ENCODE results near the gene MFGE8.

The MFGE8 gene

DNA sequence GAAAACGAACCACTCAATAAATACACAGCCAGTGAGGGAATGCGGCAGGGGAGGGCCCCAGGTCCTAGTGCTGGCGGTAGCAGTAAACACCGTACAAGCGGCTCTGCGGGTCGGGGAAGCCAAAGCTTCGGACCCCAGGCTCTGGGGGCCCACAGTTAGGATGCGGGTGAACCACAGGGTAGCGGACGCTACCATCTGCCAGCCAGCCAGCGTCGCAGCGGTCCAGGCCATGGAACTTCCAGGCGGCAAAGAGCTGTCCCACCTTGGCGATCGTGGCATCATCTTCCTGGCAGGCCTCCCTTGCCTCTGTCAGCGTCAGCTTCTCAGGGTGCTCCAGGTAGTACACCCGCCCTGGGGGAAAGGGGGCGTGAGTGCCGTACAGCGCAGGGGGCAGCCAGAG lies 35.3 kb downstream of the MFGE8 start:
- no peak for DNase-seq
- Mint-ChIP-seq H3K36me3 (ENCODE audit: low read depth) (peaks cover 81% of the 10 kb centered on the region), H3K27me3 (no peaks in the 10 kb centered on the region), H3K4me1 (ENCODE audit: low read depth) (no peaks in the 10 kb centered on the region), H3K27ac (no peak overlapping the region), H3K9me3 (no peaks in the 10 kb centered on the region), H3K4me3 (no peak overlapping the region)

DNA sequence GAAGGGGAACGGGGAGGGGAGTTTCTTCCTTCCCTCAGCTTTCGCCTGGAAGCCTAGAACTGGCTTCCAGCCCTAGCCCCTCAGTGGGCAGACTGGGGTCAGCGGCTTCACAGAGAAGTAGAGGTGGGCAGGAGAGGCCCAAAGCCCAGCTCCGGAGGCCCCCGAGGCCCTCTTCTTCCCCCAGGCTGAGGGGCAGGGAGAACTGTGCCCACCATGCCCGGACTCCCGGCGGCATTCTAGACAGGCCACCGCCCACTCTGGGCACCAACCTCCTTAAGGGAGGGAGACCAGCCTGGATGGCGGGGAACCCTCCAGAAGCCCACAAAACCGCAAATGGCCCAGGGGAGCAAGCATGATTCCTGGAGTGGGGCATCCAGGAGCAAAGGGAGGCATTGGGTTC lies 35.8 kb downstream of the MFGE8 start:
- Mint-ChIP-seq H3K27ac (no peak overlapping the region), H3K36me3 (ENCODE audit: low read depth) (peaks cover 78% of the 10 kb centered on the region), H3K4me3 (no peak overlapping the region), H3K9me3 (no peaks in the 10 kb centered on the region), H3K4me1 (ENCODE audit: low read depth) (no peaks in the 10 kb centered on the region), H3K27me3 (no peaks in the 10 kb centered on the region)
- DNase-seq = no peak

GRCh38 chr15:88876573-88876972 lies 36.6 kb downstream of the MFGE8 start:
- Mint-ChIP-seq H3K27me3 (no peaks in the 10 kb centered on the region), H3K9me3 (no peaks in the 10 kb centered on the region), H3K4me3 (no peak overlapping the region), H3K27ac (no peak overlapping the region), H3K4me1 (ENCODE audit: low read depth) (no peaks in the 10 kb centered on the region), H3K36me3 (ENCODE audit: low read depth) (peaks cover 69% of the 10 kb centered on the region)
- DNase-seq = no peak

GRCh38 chr15:88874684-88875083 lies 38.5 kb downstream of the MFGE8 start:
- Mint-ChIP-seq H3K36me3 (ENCODE audit: low read depth) (peaks cover 51% of the 10 kb centered on the region), H3K27ac (no peak overlapping the region)

GRCh38 chr15:88874275-88874674 lies 38.9 kb downstream of the MFGE8 start:
- Mint-ChIP-seq H3K4me1 (ENCODE audit: low read depth) (no peaks in the 10 kb centered on the region), H3K27me3 (no peaks in the 10 kb centered on the region), H3K4me3 (no peak overlapping the region), H3K27ac (no peak overlapping the region), H3K36me3 (ENCODE audit: low read depth) (peaks cover 46% of the 10 kb centered on the region), H3K9me3 (no peaks in the 10 kb centered on the region)
- no peak for DNase-seq

More at GRCh38 chr15:88874684-88875083, 38.5 kb downstream of the MFGE8 start:
- no peaks in the 10 kb centered on the region for H3K27me3 Mint-ChIP-seq
- no peaks in the 10 kb centered on the region for H3K9me3 Mint-ChIP-seq
- H3K4me1 Mint-ChIP-seq (ENCODE audit: low read depth) = no peaks in the 10 kb centered on the region
- no peak overlapping the region for H3K4me3 Mint-ChIP-seq
- DNase-seq = no peak

DNA sequence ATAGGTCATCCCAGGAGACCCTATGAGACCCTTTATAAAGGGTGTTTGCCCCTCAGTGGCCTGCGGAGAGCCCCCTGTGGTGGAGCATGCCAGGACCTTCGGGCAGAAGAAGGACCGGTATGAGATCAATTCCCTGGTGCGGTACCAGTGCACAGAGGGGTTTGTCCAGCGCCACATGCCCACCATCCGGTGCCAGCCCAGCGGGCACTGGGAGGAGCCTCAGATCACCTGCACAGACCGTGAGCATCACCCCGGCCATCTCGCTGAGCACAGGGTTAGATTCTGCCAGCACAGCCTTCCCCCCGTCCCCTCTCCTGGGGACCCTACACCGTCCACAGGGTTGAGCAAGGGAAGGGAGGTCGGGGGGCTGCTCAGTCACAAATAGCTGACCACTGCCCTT lies 39.4 kb downstream of the MFGE8 start:
- no peak for DNase-seq

DNA sequence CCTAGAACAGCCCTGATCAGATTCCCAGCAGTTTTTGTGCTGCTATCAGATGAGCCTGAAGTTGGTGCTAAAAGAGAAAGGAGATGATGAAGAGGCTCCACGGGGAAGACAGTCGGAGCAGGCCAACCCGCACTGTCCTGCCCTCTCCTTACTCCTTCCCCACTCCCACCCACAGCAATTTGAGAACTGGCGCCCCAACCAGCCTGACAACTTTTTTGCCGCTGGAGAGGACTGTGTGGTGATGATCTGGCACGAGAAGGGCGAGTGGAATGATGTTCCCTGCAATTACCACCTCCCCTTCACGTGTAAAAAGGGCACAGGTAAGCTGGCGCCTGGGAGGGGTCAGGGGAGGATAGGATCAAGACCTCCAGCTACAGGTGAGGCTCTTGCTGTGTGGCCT lies 40.5 kb downstream of the MFGE8 start:
- no peaks in the 10 kb centered on the region for H3K9me3 Mint-ChIP-seq
- peaks cover 31% of the 10 kb centered on the region for H3K36me3 Mint-ChIP-seq (ENCODE audit: low read depth)
- no peak overlapping the region for H3K4me3 Mint-ChIP-seq
- no peak overlapping the region for H3K27ac Mint-ChIP-seq
- DNase-seq = no peak
- H3K27me3 Mint-ChIP-seq = no peaks in the 10 kb centered on the region
- H3K4me1 Mint-ChIP-seq (ENCODE audit: low read depth) = no peaks in the 10 kb centered on the region

More for the DNA sequence above, 39.4 kb downstream of the MFGE8 start:
- Mint-ChIP-seq H3K27me3 (no peaks in the 10 kb centered on the region), H3K9me3 (no peaks in the 10 kb centered on the region), H3K27ac (no peak overlapping the region), H3K36me3 (ENCODE audit: low read depth) (peaks cover 42% of the 10 kb centered on the region), H3K4me1 (ENCODE audit: low read depth) (no peaks in the 10 kb centered on the region), H3K4me3 (no peak overlapping the region)

GRCh38 chr15:88872106-88872505 lies 41.1 kb downstream of the MFGE8 start:
- Mint-ChIP-seq H3K9me3 (no peaks in the 10 kb centered on the region), H3K36me3 (ENCODE audit: low read depth) (peaks cover 26% of the 10 kb centered on the region), H3K27me3 (no peaks in the 10 kb centered on the region), H3K4me1 (ENCODE audit: low read depth) (no peaks in the 10 kb centered on the region), H3K4me3 (no peak overlapping the region), H3K27ac (no peak overlapping the region)
- DNase-seq = no peak

- no peak for DNase-seq
Observed at GRCh38 chr15:88871313-88871712, 41.9 kb downstream of the MFGE8 start.

DNA sequence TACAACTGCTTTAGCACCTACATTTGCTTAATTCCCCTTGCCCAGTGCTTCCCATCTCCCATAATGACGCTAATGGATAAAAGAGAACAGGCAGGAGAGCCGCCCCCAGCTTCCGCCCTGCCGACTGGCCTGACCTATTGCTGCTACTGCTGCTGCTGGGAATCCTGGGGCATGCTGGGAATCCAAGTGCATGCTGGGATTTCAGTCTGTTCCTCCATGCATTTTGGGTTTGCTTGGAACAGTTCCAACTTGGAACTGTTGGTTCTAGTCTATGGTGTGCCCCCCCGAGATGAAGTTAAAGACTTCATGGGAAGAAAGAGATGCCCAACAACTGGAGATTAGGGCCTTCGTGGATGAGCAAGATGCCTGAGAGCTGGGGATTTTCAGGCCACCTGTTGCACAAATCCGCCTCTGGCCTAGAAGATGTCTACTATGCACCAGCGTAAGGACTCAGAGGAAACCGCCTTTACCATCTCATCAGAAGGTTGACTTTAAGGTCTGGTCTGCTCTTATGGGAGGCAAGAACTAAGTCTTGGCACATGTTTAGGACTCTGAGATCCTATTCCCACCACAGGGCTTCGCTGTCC lies 46.8 kb downstream of the MFGE8 start:
- Mint-ChIP-seq H3K27me3 (no peaks in the 10 kb centered on the region), H3K36me3 (ENCODE audit: low read depth) (no peaks in the 10 kb centered on the region), H3K4me1 (ENCODE audit: low read depth) (no peaks in the 10 kb centered on the region), H3K4me3 (no peak overlapping the region), H3K27ac (no peak overlapping the region), H3K9me3 (no peaks in the 10 kb centered on the region)
- DNase-seq = no peak

More at GRCh38 chr15:88871313-88871712, 41.9 kb downstream of the MFGE8 start:
- Mint-ChIP-seq H3K36me3 (ENCODE audit: low read depth) (peaks cover 19% of the 10 kb centered on the region), H3K27ac (no peak overlapping the region), H3K4me3 (no peak overlapping the region), H3K9me3 (no peaks in the 10 kb centered on the region), H3K27me3 (no peaks in the 10 kb centered on the region), H3K4me1 (ENCODE audit: low read depth) (no peaks in the 10 kb centered on the region)

GRCh38 chr15:88865498-88866099 lies 47.6 kb downstream of the MFGE8 start:
- DNase-seq = no peak
- no peak overlapping the region for H3K4me3 Mint-ChIP-seq
- no peaks in the 10 kb centered on the region for H3K36me3 Mint-ChIP-seq (ENCODE audit: low read depth)
- no peak overlapping the region for H3K27ac Mint-ChIP-seq
- H3K4me1 Mint-ChIP-seq (ENCODE audit: low read depth) = no peaks in the 10 kb centered on the region
- H3K27me3 Mint-ChIP-seq = no peaks in the 10 kb centered on the region
- H3K9me3 Mint-ChIP-seq = no peaks in the 10 kb centered on the region

GRCh38 chr15:88864861-88865497 lies 48.2 kb downstream of the MFGE8 start:
- Mint-ChIP-seq H3K27me3 (no peaks in the 10 kb centered on the region), H3K4me1 (ENCODE audit: low read depth) (no peaks in the 10 kb centered on the region), H3K4me3 (no peak overlapping the region), H3K27ac (no peak overlapping the region), H3K36me3 (ENCODE audit: low read depth) (peaks cover 2% of the 10 kb centered on the region), H3K9me3 (no peaks in the 10 kb centered on the region)
- DNase-seq = no peak

- Mint-ChIP-seq H3K36me3 (ENCODE audit: low read depth) (peaks cover 2% of the 10 kb centered on the region), H3K27ac (no peak overlapping the region), H3K27me3 (no peaks in the 10 kb centered on the region), H3K9me3 (no peaks in the 10 kb centered on the region), H3K4me3 (no peak overlapping the region), H3K4me1 (ENCODE audit: low read depth) (no peaks in the 10 kb centered on the region)
- DNase-seq = no peak
Observed at GRCh38 chr15:88863412-88863811, 49.8 kb downstream of the MFGE8 start.

- Mint-ChIP-seq H3K27ac (no peak overlapping the region), H3K9me3 (no peaks in the 10 kb centered on the region), H3K36me3 (ENCODE audit: low read depth) (peaks cover 2% of the 10 kb centered on the region), H3K27me3 (no peaks in the 10 kb centered on the region), H3K4me1 (ENCODE audit: low read depth) (no peaks in the 10 kb centered on the region), H3K4me3 (no peak overlapping the region)
- DNase-seq = no peak
Observed at GRCh38 chr15:88860212-88860611, 53.0 kb downstream of the MFGE8 start.

GRCh38 chr15:88859550-88859949 lies 53.6 kb downstream of the MFGE8 start:
- no peak overlapping the region for H3K27ac Mint-ChIP-seq
- no peak overlapping the region for H3K4me3 Mint-ChIP-seq
- no peak for DNase-seq
- H3K4me1 Mint-ChIP-seq (ENCODE audit: low read depth) = no peaks in the 10 kb centered on the region
- no peaks in the 10 kb centered on the region for H3K27me3 Mint-ChIP-seq
- peaks cover 5% of the 10 kb centered on the region for H3K36me3 Mint-ChIP-seq (ENCODE audit: low read depth)
- no peaks in the 10 kb centered on the region for H3K9me3 Mint-ChIP-seq

Data from activated T-cell treated with anti-CD3 and anti-CD28 coated beads, Interleukin-2, amount 50 U/mL, for 24 hours (primary cell).